Endothelial cell of umbilical vein (primary cell): Measurements from ENCODE around the gene PRIMA1.

Experiments
- JUN ChIP-seq: IDR thresholded peaks from 2 replicates; pipeline ENCODE4 v1.6.1; 2011; ENCODE audit warnings: borderline replicate concordance, low read depth; ENCODE audit not compliant: insufficient read length, insufficient read depth
- POLR2A ChIP-seq: IDR thresholded peaks from 2 replicates; pipeline ENCODE4 v1.6.1; 2012; ENCODE audit warnings: low read depth, mild to moderate bottlenecking, control low read depth, low read length
- TF ChIP-seq, protein P1 (sequence below), 2 donors: IDR thresholded peaks; 1 replicate in 1 of 2; 2 replicates in 1 of 2; pipeline ENCODE4 v1.5.1; 2011; ENCODE audit warnings: low read length in 2 of 2, mild to moderate bottlenecking in 2 of 2, moderate library complexity in 2 of 2, control low read depth in 1 of 2, inconsistent platforms in 1 of 2, low read depth in 1 of 2; ENCODE audit not compliant: insufficient read depth in 1 of 2; ENCODE audit errors: extremely low read depth in 1 of 2

DNA sequence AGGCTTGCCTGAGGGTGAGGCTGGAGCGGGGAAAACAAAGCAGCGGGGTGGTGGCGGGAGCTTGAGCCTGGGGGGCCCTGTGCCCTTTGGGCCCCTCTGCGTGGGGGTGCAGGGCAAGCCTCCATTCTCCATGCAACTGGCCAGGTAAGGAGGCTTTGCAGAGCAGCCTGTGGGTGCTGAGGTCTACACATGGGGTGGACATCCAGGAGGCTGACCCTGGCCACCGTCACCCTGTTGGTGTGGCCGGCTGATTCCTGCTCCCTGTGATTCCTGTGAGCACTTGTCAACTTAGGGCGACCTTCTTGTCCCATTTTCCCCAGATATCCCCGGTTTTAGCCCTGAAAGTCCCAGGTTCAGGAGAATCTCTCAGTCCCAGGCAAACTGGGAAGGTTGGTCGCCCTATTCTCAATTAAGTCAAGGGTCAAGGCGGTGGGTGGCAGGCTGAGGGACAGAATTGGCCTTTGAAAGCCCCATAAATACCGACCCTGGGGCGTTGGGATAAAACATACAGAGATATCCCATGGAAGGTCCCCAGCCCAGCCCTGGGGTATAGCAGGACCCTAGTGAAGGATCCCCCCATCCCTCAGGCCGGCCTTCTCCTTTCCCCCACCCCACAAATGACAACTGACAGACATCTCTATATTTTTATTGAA, 70.5 kb downstream of the PRIMA1 start:
- TF ChIP-seq, protein P1, sequence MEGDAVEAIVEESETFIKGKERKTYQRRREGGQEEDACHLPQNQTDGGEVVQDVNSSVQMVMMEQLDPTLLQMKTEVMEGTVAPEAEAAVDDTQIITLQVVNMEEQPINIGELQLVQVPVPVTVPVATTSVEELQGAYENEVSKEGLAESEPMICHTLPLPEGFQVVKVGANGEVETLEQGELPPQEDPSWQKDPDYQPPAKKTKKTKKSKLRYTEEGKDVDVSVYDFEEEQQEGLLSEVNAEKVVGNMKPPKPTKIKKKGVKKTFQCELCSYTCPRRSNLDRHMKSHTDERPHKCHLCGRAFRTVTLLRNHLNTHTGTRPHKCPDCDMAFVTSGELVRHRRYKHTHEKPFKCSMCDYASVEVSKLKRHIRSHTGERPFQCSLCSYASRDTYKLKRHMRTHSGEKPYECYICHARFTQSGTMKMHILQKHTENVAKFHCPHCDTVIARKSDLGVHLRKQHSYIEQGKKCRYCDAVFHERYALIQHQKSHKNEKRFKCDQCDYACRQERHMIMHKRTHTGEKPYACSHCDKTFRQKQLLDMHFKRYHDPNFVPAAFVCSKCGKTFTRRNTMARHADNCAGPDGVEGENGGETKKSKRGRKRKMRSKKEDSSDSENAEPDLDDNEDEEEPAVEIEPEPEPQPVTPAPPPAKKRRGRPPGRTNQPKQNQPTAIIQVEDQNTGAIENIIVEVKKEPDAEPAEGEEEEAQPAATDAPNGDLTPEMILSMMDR (IDR thresholded peaks at IDR 0.05; ENCODE audit: extremely low read depth in 1 of 2, insufficient read depth in 1 of 2, low read depth in 1 of 2, low read length in 2 of 2) = no peak
- TF ChIP-seq POLR2A (no peak), JUN (no peak)
